HG03108 (cell line): ENCODE measurements around the gene CLPTM1L.
"Not testable (repeated sequence)": the region's sequence is repeated elsewhere in the genome, so short reads cannot be mapped to it uniquely, and the experiment has no call there.

Experiments used
- ATAC-seq: cut with Tn5 transposase; IDR thresholded peaks from one replicate; pipeline ENCODE4 v1.9.1; 2021; ENCODE audit warnings: moderate library complexity; ENCODE audit not compliant: unreplicated experiment

CLPTM1L gene

DNA sequence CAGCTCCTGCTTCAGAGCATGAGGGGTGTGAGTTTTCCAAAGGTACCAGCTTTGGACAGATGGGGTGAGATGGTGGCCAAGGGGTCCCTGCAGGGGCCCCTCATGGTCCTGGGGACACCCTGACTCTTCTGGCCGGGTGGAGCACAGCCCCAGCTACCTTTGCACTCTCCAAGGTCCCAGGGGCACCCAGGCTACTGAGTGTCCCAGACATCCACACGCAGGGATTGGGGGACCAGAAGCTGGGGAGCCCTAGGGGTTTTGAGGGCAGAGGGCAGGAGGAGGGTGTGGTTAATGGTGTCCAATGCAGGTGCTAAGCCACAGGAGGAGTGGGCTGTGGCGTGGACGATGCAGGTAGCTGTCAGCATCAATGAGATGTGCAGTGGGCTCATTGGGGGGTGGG, 16.0 kb upstream of the CLPTM1L start:
- no peak for ATAC-seq

DNA sequence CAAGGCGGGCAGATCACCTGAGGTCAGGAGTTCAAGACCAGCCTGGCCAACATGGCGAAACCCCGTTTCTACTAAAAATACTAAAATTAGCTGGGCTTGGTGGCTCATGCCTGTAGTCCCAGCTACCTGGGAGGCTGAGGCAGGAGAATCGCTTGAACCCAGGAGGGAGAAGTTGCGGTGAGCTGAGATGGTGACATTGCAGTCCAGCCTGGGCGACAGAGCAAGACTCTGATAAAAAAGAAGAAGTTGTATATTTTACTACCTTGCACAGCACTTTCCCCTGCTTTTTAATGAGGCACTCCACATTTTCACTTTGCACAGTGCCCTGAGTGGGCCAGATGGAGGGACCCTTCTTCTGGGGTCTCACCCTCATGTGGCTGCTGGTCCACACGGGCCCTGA, 15.5 kb upstream of the CLPTM1L start:
- ATAC-seq = not testable (repeated sequence)

DNA sequence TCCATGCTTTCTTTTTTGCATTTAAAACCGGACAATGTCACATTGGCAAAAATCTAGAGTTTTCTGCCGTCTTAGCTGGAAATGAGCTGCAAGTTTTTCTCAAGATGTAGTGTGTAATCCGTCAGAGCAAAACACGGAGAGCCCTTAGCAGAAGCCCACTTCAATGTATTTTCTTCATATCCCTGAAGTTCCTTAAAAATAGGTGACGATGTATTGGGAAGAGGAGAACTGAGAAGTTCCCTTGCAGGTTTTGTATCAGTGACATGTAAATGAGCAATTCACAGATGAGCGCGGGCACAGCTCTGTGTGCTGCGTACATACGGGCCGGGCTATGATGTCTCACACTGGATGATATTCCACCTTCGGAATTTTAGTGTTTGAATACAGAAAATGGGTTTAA, 14.8 kb upstream of the CLPTM1L start:
- ATAC-seq = no peak

DNA sequence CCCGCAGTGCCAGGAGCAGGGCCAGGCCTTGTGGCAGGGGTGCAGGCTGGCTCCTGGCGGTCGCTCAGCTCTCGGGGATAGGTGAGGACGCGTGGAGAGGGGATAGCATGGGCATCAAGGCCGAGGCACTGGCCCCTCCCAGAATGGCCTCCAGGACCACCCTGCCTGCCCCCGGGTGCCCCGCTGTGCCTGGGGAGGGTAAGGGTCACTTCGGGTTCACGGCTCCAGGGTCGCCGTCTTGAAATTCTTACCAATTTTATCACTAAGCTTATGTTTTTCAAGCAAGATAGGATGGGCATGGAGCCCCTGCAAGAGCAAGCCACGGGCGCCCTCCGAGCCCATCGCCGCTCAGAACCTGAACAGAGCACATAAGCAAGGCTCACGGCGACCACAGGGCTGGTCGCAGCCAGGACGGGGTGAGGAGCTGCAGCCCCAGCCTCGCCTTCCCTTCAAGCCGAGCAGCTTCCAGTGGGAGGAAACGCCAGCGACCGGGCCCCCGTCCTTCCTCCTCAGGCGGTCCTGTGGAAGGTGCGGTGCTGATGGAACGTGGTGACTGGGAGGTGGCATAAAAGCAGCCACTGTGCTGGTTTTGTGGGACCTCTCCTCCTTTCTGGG, 14.2 kb upstream of the CLPTM1L start:
- no peak for ATAC-seq

DNA sequence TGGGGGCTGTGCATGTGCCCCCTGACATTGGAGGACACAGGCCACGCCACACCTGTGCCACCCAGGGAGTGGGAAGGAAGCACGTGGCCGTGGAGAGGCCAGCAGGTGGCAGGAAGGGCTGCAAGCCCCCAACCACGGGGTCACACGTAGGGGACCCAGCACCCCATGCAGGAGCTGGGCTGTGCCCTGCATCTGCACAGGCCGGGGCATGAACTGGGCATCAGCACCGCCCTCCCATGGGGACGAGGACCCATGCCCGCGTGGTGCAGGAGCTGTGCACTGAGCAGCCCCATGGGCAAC, 13.8 kb upstream of the CLPTM1L start:
- no peak for ATAC-seq

DNA sequence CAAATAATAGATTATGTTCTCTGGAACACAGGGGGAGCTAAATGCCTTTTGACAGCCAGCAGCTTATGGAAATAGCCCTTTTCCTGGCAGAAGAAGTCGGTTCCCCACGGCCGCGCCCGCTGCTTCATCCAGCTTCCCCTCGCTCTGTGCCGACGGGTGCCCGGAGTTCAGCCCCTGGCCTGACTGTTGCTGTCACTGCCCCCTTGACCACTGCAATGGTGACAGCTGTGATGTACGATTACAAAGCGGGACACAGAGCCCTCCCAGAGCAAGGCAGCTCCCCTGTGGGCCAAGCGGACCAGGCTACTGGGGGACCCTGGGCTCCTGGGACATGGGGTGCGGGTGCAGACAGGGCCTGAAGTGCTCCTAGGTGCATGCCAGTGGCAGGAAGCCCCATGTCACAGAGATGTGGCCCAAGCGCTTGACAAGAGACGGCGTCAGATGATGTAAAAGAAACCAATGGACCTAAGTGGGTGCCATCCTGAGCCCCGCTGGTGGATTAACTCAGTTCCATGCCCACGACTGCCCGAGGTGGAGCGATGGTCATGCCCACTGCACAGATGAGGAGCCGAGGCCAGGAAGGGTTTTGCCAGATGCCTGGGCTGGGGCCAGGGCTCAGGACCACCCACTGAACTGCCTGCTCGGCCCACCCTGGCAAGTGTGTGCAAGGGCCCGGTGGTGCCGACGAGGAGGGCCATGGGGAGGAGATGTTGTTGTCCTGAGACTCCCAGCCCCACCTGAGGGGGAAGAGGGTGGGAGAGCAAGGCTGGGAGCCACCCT, 13.2 kb upstream of the CLPTM1L start:
- ATAC-seq = no peak

DNA sequence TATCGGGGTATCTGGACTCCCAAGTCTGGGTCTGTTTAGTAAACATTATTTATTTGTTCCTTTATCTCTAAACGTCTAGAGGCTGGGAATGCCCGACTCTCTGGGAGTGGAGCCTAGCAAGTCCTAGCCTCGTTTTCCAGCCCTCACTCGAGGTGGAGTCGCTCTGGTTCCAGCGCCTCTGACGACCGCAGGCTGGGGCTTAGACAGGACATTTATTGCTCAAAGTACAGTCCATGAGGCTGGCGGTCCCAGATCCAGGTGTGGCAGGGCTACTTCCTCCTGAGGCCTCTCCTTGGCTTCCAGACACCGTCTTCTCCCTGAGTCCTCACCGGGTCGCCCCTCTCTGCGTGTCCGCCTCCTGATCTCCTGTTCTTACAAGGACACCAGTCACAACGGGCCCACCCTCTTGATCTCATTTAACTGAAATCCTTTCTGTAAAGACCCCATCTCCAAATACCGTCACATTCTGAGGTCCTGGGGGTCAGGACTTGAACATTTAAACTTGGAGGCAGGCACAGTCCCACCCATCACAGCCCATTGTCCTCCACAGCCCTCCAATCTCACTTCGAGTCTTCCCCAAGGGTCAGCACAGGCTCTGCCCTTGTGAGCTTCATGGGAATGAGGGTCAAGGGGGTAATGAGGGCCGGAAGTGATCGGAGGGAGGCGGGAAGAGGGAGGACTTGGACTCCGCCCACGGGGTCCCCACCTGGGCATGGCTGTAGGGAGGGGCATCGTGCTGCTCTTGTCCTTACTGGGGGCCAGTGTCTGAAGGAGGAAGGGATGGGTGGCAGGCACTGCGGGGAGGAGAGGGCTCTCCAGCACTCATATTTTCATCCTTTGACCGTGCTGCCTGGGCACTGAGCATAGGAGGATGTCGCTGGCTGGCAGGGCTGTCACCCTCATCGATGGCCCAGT, 12.2 kb upstream of the CLPTM1L start:
- ATAC-seq = no peak

DNA sequence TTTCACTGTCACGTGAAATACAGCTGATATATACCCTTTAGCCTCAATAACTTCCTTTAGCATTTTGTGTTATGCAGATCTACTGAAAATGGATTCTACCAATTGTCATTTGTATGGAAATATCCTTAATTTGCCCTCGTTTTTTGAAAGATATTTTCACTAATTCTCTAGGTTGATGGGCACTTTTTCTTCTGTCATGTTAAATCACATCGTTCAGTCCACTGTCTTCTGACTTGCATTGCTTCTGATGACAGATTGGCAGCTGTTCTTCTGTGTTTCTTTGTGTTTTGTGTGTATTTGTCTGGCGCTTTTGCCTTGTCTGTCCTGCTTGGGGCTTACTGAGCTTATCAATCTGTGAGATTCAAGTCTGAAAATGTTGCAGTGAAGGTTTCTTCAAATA, 9.7 kb upstream of the CLPTM1L start:
- no peak for ATAC-seq

DNA sequence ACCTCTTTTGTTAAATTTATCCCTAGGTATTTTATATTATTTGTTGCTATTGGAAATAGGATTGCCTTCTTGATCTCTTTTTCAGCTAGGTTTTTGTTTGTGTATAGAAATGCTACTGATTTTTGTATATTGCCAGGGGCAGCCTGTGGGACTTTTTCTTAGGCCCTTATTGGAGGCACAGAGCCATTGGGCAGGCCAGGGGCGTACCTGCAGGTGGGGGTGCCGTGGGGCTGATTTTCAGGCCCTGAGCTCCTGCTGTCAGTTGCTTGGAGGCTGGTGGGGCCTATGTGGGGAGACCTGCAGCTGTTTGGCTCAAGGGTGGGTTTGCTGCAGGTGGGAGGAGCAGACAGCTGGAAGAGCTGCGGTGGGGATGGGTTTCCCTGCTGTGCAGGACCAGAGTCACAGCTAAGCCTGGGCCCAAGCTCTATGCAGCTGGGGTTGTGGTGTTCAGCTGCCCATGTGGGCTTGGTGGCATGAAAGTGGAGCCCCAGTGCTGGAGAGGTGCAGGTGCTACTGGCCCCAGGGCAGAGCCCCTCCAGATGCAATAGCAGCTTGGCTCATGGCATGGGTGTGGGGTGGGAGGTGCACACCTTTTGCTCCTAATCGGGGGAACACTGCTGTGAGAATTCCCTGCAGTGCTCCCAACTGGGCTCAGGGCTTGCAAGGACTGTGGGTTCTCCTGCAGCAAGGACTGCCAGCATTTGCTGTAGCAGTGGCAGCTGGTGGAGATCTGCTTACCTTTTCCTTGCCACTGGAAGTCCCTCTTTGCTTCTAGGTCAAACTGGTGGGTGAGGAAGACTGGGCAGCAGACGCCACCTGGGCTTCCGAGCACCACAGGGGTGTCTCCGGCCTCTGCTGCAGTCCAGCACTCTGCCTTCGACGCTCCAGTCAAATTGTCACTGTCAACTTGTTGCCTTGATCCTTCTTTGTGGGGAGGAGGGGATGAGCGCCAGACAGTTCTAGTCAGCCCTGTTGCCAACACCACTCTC, 7.6 kb upstream of the CLPTM1L start:
- no peak for ATAC-seq

DNA sequence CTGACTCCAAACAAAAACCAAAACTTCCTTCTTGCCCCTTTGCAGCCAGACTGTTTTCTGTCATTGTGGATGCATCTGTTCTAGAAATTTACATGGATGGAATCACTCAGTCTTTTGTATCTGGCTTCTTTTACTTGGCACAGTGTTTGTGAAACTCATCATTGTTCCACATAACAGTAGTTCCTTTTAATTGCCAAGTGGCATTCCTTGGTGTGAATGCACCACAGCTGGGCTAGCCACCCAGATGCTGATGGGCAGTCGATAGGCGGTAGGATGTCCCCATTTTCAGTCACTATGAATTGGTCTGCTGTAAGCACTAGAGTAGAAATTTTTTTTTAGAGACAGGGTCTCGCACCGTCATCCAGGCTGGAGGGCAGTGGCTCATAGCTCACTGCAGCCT, 6.3 kb upstream of the CLPTM1L start:
- no peak for ATAC-seq

DNA sequence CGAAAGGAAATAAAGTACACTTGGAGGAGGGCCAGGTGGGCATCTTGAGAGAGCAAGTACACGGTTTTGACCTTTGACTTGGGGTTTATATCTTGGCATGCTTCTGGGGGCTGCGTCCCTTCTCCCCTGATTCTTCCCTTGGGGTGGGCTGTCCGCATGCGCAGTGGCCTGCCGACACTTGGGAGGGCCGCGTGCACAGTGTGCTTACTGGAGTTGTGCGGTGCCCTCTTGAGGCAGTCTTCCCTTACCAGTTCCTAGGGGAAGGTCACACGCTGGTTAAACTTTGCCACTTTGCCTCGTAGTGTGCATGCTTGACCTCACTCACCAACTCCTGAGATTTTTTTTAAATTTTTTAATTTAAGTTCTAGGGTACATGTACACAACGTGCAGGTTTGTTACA, 4.3 kb upstream of the CLPTM1L start:
- no peak for ATAC-seq

DNA sequence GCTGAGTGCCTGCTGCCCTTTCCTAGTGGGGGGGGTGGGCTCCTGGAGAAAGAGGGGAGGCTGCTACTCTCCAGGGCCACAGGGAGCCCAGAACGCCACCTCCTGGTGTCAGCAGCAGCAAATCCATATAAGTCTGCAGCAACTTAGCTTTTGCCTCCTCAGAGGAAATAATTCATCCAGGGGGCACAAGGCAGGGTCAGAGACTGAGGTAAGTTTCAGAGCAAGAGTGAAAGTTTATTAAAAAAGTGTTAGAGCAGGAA, 4.0 kb upstream of the CLPTM1L start:
- no peak for ATAC-seq

DNA sequence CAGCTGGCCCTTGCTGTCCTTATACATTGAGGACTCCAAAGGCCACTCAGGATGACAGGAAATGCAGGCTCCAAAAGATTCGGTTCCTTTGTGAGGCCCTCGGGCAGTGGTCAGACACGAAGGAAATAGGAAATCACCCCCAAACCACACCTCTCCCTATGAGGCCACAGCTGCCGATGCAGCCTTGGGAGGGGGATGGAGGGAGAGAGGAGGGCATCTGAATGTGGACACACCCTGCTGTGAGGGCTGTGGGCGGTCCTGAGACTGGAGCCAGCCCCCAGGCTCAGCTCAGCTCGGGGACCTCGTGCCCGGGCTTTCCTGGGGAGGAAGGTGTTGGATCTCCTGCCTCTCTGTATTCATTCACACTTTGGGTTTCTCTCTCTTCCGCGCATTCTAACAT, 2.7 kb upstream of the CLPTM1L start:
- no peak for ATAC-seq

DNA sequence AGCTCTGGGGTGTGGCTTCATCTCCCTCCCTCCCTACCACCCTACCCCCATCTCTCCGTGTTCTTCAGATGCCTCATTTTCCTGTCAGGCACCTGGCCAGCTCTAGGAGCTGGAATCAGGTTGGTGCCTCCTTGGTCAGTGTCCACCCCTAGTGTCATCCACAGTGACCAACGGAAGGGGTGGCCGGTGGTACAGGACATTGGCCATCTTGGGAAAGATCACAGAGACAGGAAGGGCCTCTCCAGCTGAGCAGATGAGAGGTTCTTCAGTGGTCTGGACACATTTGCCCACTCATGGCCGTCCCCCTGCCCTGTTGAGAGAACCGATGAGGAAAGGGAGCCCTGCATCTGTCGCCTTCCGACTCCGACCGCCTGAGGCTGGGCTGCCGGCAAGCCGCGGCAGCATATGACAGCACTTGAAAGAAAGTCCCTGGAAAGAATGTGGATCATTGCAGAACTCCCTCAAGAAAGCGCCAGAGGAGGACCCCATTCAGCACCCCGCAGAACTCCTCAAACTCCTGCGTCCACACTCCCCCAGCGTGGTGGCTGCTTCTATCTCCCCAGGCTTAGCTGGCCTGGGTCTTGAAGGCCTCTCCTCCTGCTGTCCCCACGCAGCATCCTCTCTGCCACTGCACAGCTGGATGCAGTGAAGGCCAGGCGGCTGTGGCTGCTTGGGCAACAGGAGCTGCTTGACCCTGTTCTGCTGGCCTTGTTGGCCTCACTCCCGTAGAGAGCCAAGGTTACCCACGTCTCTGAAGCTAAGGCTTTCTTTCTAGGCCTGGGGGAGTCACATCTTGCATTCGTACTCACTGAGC, 1.9 kb upstream of the CLPTM1L start:
- ATAC-seq = no peak

DNA sequence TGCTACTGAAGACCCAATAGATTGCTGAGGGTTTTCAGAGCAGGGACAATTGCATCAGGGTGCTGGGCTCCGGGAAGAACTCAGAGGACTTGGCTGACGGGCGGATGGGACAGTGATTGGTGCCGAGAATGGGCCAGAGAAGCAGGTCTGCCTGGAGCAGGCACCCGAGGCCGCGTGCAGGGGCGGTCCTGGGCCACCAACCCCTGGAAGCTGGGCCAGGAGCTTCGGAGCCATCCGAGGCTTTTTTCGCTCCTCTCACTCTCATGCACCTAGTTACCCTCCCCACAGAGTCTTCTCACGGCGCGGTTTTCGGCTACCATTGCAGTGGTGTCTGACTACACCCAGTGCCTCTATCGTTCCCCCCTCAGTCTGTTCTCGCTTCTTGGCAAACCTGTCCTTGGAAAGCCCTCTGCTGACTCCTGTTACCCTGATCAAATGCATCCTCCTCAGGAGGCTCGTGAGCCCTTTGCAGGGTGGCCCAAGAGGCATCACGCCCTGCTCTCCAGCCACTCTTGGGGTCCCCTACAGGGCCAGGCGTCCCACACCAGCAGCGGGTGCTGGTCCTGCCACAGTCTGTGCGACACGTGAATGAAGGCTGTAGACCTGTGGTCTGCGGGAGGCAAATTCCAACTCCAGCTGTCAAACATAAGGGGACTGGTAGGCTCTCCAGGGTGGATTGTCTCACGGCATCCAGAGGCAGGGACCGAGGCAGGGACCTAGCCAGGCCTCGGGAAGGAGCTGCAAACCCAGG, 1.2 kb upstream of the CLPTM1L start:
- no peak for ATAC-seq

DNA sequence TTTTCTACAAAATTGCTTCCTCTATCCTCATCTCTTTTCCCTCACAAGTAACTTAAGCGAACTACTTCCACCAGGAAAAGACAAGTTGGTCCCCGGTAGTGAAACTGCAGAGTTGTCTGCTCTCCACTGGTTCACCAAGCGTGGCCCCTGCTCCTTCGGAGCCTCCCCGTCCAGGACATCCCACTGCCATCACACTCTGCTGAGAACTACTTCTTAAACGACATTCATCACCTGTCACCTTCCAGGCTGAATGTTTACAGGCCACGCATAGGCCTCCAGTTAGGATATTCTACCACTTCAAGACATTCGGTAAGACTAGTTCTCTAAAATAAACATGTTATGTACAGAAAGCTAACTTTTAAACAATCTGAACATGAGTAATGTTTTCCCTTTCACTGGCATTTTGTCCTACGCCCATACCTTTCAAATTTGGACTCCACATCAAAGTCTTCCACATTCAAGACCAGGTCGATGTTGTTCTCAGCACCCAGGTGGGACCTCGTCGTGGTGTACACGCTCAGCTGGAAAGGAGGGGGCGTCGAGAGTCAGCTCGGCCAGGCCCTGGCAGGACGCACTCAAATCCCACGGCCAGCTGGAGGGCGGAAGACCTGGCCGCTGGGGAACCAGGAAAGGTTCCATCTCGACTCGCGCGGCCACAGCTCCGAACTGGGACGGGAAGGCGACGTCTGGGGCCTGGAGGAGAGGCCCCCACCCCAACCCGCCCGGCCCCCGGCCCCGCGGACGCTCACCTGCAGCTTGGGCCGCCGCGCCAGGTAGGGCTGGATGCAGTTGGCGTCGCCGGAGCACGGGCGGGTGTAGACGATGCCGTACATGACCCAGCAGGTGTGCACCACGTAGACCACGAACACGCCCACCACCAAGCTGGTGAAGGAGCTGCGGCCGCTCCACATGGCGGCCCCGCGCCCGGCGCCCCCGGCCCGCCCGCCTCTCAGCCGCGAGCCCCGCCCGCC, 683 bp downstream of the CLPTM1L start:
- ATAC-seq = peak; percentile 9

DNA sequence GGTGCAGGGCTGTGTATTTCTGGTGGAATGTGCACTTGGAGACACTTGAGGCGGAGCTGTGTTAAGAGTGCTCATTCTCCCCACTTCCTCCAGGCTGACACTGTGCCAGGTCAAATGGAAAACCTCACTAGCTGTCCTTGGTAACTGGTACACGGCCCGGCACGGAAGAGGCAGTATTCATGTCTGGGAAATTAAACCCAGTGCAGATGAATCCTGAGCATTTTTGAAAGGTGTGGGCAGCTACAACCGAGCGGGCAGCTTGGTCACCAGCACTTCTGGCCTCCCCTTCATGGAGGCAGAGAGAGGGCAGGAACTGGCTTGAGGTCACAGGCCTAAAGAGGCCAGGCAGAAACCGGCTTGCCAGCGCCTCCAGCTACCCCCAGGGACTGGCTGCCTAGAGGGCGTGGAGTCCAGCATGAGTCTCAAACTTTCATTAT, 1.6 kb downstream of the CLPTM1L start:
- ATAC-seq = no peak

DNA sequence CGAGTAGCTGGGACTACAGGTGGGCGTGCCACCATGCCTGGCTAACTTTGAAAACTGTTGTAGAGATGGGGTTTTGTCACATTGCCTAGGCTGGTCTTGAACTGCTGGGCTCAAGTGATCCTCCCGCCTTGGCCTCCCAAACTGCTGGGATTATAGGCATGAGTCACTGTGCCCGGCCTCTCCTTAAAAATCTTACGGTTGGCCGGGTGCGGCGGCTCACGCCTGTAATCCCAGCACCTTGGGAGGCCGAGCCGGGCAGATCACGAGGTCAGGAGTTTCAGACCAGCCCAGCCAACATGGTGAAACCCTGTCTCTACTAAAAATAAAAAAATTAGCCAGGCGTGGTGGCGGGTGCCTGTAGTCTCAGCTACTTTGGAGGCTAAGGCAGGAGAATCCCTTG, 2.2 kb downstream of the CLPTM1L start:
- not testable (repeated sequence) for ATAC-seq
